Lung (tissue), 12 donors: Measurements from ENCODE around the gene GPR183. TPM values are rescaled to one million over a fixed set of nuclear protein-coding genes. Genes with fewer than 3 reads are reported as not detected.

Source experiments
- ATAC-seq: fragments of 200-7000 bp; cut with Tn5 transposase; one replicate; pipeline ENCODE4 v1.9.1; 2020; ENCODE audit warnings: moderate number of reproducible peaks; ENCODE audit not compliant: insufficient read depth, low FRiP score
- DNase-seq, 3 donors: peaks; one replicate each; pipeline ENCODE4 v3.0.0-alpha.2; 2013 to 2017
- H3K27ac ChIP-seq, 2 donors: one replicate each; pipeline ENCODE4 v1.5.1; 2013; ENCODE audit warnings: mild to moderate bottlenecking in 2 of 2, moderate library complexity in 2 of 2, control low read depth in 1 of 2, inconsistent platforms in 1 of 2, low read depth in 1 of 2, low read length in 1 of 2
- H3K27me3 ChIP-seq, 3 donors: one replicate each; pipeline ENCODE4 v1.5.1; 2013; ENCODE audit warnings: low read length in 2 of 3; ENCODE audit not compliant: control insufficient read depth in 3 of 3, insufficient read depth in 3 of 3
- H3K36me3 ChIP-seq, 4 donors: one replicate each; pipeline ENCODE4 v1.5.1; 2013; ENCODE audit warnings: low read length in 4 of 4, mild to moderate bottlenecking in 1 of 4, moderate library complexity in 1 of 4; ENCODE audit not compliant: control insufficient read depth in 4 of 4, insufficient read depth in 4 of 4
- H3K4me1 ChIP-seq, 5 donors: one replicate each; pipeline ENCODE4 v1.5.1; 2013; ENCODE audit warnings: low read length in 5 of 5, mild to moderate bottlenecking in 2 of 5, moderate library complexity in 1 of 5; ENCODE audit not compliant: control insufficient read depth in 5 of 5, insufficient read depth in 5 of 5
- H3K4me3 ChIP-seq: one replicate; pipeline ENCODE4 v1.5.1; 2013; ENCODE audit warnings: mild to moderate bottlenecking, control low read depth, moderate library complexity
- H3K9ac ChIP-seq, 2 donors: one replicate each; pipeline ENCODE4 v1.5.1; 2013; ENCODE audit warnings: low read length in 2 of 2, control low read depth in 1 of 2; ENCODE audit not compliant: insufficient read depth in 1 of 2
- H3K9me3 ChIP-seq, 4 donors: one replicate each; pipeline ENCODE4 v1.5.1; 2013; ENCODE audit warnings: low read length in 3 of 4, mild to moderate bottlenecking in 1 of 4, moderate library complexity in 1 of 4; ENCODE audit not compliant: control insufficient read depth in 4 of 4, insufficient read depth in 3 of 4
- WGBS, 2 donors: extraction: QIAGEN DNeasy Blood & Tissue Kit; methylation state at CpG; one replicate each; pipeline ENCODE4 v1.1.7; 2013; 5-methylcytosine and 5-hydroxymethylcytosine counted together
- polyA plus RNA-seq, 2 donors: library from polyadenylated mRNA; stranded (reverse); fragments of 200-250 nt; gene quantifications; one replicate each; pipeline ENCODE4 v1.2.1, GENCODE V29; 2013
- total RNA-seq, 2 donors: library from RNA; depleted of rRNA in 1 of 2; stranded (reverse); fragments of >200 nt in 1 of 2; gene quantifications; one replicate each; pipeline ENCODE4 v1.2.1, GENCODE V29; 2014 to 2021
- TF ChIP-seq, protein P1 (sequence below): IDR thresholded peaks from 2 replicates; pipeline ENCODE4 v1.5.1; 2012; ENCODE audit warnings: mild to moderate bottlenecking; ENCODE audit errors: control extremely low read depth, extremely low read depth
- donor health status: control.
- donor health status: control.
- donor health status: Bipolar disorder and iron deficiency.
- donor health status: healthy.
- donor health status: DM: yes; HTN: yes; CAD: no.

The GPR183 gene
- total and polyA plus RNA-seq, 4 donors: 6.3 to 38.3 (median 16.0) TPM

DNA sequence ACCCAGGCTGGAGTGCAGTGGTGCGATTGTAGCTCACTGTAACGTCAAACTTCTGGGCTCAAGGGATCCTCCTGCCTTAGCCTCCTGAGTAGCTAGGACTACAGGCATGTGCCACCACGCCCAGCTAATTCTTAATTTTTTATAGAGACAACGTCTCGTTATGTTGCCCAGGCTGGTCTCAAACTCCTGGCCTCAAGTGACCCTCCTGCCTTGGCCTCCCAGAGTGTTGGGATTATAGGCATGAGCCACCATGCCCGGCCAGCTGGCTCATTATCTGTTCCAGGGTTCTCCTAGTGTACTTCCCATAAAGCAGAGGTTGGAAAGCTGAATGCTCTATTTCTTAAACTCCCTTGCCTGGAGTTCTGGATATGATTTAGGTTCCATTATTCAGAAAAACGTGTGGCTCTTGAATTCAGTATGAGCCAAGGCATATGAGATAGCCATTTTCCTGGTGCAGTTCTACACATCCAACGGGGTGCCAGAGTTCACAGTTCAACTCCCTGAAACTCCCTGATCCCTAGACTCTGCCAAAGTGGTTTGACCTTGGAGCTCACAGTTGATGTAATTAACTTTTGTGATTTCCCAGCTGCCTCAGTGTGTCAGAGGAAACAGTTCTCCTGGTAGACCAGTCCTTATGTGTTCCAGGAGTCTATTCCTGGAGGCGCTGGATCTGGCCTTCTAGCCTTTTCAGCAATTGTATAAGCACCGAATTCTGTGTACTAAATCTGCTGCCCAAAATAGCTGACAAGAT, 21.6 kb downstream of the GPR183 start:
- peaks cover 0 to 53% (median 15%) of the 10 kb centered on the region in 5 donors for H3K4me1 ChIP-seq
- H3K27me3 ChIP-seq: no peaks in the 10 kb centered on the region
- no peak overlapping the region for H3K4me3 ChIP-seq
- peak overlapping the region in 1 of 2 donors; percentile 5 for H3K27ac ChIP-seq
- TF ChIP-seq, protein P1, sequence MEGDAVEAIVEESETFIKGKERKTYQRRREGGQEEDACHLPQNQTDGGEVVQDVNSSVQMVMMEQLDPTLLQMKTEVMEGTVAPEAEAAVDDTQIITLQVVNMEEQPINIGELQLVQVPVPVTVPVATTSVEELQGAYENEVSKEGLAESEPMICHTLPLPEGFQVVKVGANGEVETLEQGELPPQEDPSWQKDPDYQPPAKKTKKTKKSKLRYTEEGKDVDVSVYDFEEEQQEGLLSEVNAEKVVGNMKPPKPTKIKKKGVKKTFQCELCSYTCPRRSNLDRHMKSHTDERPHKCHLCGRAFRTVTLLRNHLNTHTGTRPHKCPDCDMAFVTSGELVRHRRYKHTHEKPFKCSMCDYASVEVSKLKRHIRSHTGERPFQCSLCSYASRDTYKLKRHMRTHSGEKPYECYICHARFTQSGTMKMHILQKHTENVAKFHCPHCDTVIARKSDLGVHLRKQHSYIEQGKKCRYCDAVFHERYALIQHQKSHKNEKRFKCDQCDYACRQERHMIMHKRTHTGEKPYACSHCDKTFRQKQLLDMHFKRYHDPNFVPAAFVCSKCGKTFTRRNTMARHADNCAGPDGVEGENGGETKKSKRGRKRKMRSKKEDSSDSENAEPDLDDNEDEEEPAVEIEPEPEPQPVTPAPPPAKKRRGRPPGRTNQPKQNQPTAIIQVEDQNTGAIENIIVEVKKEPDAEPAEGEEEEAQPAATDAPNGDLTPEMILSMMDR: no peak
- no peak for ATAC-seq
- H3K36me3 ChIP-seq: peaks cover 0 to 2% (median under 1%) of the 10 kb centered on the region in 4 donors
- H3K9ac ChIP-seq: no peak overlapping the region
- peak in 2 of 3 donors; percentile 51 to 67 for DNase-seq
- 88 to 92% methylated on average over 10 of the region's 10 CpGs for WGBS, 2 donors
- no peaks in the 10 kb centered on the region for H3K9me3 ChIP-seq

DNA sequence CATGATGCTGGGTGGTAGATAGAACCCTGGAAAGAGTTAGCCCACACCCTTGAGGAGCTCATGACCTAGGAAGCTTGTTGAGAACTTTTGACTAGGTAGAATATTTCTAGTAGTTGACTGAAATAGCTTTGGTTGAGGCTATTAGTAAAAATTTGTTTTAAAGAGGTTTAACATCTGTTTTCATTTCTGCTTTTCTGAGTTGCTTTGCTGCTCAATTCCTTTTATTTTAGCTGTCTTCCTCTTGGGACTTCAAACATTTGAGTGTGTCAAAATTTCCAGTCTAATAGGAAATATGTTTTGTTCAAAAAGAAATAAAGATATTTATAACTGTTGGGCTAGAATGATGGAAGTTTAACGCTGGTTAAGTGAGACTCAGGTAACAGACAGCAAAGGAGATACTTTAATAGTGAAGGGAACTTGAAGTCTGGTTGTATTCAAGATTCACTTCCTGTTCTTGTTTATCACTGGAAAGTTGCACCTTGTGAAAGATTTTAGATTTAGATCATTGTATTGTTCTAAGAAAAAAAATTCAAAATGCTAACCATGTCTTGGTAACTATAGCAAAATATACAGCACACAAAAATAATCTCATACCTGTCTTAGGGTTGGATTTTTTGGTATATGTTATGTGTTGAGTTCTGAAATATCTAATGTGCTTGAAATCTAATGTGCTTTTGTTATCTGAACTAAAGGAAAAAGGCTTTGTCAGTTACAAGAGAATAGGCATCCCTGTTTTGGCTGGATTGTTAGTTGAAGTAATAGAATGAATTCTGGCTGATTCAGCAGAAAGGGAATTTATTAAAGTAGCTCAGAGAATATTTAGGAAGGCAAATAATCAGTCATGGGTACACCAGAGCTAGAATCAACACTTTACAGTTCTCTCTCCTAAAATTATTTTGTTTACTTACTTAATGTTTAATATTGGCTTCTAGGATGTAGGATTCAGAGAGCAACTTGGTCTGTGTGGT, 24.7 kb downstream of the GPR183 start:
- Histone ChIP-seq H3K27me3 (no peaks in the 10 kb centered on the region), H3K9me3 (no peaks in the 10 kb centered on the region), H3K4me1 (peaks cover 2 to 38% (median 11%) of the 10 kb centered on the region in 5 donors), H3K27ac (peak overlapping the region in 1 of 2 donors; percentile 62), H3K9ac (no peak overlapping the region), H3K4me3 (no peak overlapping the region), H3K36me3 (peaks cover 0 to 4% (median 1%) of the 10 kb centered on the region in 4 donors)
- TF ChIP-seq, protein P1: no peak
- DNase-seq (peak in 1 of 3 donors; percentile 56), ATAC-seq (no peak)
- WGBS, 2 donors: 35 to 36% methylated on average over 1 of the region's 1 CpG

DNA sequence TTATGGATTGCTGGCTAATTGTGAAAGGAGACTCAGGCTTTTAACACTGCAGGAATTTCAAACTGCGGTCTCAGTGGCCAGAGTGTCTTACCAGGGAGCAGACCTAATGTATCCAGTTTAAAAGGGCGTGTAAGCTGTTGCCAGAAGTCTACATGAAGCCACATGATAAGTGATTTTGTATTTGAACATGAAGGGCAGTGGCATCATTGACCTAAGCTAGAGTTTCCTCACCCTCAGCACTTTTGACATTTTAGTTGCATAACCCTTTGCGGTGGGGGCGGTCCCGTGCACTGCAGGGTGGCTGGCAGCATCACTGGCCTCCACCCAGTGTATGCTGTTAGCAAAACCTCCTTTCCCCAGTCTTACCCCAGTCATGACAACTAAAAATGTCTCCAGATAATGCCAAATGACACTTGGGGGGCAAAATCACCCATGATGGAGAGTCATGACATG, 25.4 kb downstream of the GPR183 start:
- peaks cover 2 to 32% (median 11%) of the 10 kb centered on the region in 5 donors for H3K4me1 ChIP-seq
- H3K27ac ChIP-seq: peak overlapping the region in 1 of 2 donors; percentile 62
- no peak overlapping the region for H3K4me3 ChIP-seq
- H3K36me3 ChIP-seq: peaks cover 0 to 4% (median 1%) of the 10 kb centered on the region in 4 donors
- no peaks in the 10 kb centered on the region for H3K9me3 ChIP-seq
- H3K27me3 ChIP-seq: no peaks in the 10 kb centered on the region
- H3K9ac ChIP-seq: no peak overlapping the region
- peak; percentile 54 for ATAC-seq
- 50 to 60% methylated on average over 5 of the region's 5 CpGs for WGBS, 2 donors
- TF ChIP-seq, protein P1: no peak
- DNase-seq: peak in 1 of 3 donors; percentile 24
